GM19239 (cell line): ENCODE results near the gene HSPA1B.
A peak's percentile ranks its signal among the peaks of the same experiment; 100 is the strongest.
"Not testable (repeated sequence)": the region's sequence is repeated elsewhere in the genome, so short reads cannot be mapped to it uniquely, and the experiment has no call there.

Source experiments
- DNase-seq: peaks from one replicate; pipeline ENCODE4 v3.0.0; 2011; ENCODE audit warnings: low spot score; ENCODE audit not compliant: insufficient read length
- FAIRE-seq: peaks from 2 replicates; lab custom pipeline; 2011; peaks lifted over from hg19 to GRCh38; lab: Jason Lieb, UNC

Gene HSPA1B

GRCh38 chr6:31823592-31824196, 3.8 kb upstream of the HSPA1B start:
- not testable (repeated sequence) for FAIRE-seq, DNase-seq

DNA sequence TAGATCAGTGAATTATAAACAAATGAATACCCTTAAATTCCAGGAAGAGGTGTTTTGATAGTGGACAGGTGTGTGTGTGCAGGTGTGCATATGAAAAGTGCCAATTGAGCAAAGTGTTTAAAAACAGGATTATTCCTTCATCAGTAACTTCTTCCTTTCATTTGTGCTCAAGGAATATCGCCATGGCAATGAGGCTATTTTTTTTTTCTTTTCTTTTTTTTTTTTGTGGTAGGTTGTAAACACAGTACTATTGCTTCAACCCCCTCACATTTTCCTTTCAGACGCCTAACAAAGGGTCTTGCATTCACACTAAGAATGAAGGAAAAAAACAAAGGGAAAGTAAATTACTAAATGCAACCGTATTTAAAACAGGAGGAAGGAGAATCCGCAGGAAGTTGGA, 2.0 kb upstream of the HSPA1B start:
- DNase-seq (no peak), FAIRE-seq (no peak)

GRCh38 chr6:31826793-31827285, 699 bp upstream of the HSPA1B start:
- FAIRE-seq = no peak
- no peak for DNase-seq

DNA sequence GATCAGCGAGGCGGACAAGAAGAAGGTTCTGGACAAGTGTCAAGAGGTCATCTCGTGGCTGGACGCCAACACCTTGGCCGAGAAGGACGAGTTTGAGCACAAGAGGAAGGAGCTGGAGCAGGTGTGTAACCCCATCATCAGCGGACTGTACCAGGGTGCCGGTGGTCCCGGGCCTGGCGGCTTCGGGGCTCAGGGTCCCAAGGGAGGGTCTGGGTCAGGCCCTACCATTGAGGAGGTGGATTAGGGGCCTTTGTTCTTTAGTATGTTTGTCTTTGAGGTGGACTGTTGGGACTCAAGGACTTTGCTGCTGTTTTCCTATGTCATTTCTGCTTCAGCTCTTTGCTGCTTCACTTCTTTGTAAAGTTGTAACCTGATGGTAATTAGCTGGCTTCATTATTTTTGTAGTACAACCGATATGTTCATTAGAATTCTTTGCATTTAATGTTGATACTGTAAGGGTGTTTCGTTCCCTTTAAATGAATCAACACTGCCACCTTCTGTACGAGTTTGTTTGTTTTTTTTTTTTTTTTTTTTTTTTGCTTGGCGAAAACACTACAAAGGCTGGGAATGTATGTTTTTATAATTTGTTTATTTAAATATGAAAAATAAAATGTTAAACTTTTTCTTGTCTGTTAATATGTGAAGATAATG, 2.2 kb downstream of the HSPA1B start:
- no peak for FAIRE-seq
- DNase-seq = no peak

DNA sequence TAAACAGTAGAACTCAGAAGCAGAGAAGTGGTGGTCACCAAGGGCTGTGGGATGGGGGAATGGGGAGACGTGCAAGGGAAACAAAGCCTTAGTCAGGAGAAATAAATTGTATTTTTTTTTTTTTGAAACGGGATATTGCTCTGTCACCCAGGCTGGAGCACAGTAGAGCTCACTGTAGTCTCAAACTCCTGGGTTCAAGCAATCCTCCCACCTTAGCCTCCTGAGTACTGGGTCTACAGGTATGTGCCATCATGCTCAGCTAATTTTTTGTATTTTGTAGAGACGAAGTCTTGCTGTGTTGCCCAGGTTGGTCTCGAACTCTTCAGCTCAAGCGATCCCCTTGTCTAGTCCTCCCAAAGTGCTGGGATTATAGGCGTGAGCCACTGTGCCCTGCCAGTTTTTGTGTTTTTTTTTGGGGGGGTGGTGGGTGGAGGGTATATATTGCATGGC, 3.4 kb downstream of the HSPA1B start:
- DNase-seq = no peak
- no peak for FAIRE-seq

GRCh38 chr6:31831350-31832215, 4.0 kb downstream of the HSPA1B start:
- FAIRE-seq (no peak), DNase-seq (no peak)

DNA sequence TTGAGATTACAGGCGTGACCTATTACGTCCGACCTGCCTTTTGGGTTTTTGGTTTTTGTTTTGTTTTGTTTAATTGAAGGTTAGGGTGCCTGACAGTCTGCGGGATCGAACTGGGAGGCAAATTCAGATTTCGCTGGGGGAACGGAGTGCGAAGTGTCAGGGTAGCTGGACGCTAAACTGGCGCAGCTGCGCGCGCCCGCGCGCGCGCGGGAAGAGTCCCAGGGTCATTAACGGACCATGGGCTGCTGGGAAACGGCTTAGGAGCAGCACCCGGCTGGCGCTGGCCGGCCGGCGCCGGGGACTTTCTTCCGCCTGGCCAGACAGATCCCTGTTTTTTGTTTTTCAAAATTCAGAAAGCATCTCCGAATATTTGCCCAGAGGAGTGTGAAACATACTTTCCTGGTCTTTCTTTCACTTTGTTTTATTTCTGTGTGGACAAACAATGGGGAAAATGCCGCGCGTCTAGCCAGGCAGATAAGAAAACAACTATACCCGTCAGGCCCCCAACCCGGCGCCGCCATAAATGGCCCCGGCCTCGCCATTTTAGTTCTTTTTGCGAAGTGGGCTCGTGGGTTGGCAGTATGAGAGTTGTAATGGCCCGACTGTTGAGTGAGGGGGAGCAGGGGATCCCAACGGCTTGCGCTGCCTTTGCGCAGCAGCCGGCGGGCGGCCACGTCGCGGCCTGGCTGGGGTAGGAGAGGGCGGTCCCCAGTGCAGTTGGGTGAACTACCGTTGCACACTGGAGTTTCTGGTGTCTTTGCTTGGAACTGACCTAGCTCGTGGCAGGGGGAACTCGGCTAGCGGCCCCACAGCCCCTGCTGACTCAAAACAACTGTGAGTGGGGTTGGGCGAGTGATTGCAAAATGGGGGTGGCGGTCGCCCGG, 7.1 kb downstream of the HSPA1B start:
- peak; percentile 90 for FAIRE-seq
- DNase-seq = peak; percentile 66

DNA sequence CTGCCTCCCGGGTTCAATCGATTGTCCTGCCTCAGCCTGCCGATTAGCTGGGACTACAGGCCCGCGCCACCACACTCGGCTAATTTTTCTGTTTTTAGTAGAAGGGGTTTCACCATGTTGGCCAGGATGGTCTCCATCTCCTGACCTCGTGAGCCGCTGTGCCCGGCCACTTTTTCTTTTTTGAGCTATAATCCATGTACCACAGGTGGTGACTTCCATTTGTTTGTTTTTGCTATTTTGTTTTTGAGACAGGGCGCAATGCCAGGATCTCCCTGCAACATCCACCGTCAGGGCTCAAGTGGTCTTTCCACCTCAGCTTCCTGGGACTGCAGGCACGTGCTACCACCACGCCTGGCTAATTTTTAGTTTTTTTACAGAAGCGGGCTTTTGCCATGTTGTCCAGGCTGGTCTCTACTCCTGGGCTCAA, 8.5 kb downstream of the HSPA1B start:
- DNase-seq (no peak), FAIRE-seq (no peak)

GRCh38 chr6:31836474-31837368, 9.2 kb downstream of the HSPA1B start:
- FAIRE-seq (no peak), DNase-seq (no peak)

DNA sequence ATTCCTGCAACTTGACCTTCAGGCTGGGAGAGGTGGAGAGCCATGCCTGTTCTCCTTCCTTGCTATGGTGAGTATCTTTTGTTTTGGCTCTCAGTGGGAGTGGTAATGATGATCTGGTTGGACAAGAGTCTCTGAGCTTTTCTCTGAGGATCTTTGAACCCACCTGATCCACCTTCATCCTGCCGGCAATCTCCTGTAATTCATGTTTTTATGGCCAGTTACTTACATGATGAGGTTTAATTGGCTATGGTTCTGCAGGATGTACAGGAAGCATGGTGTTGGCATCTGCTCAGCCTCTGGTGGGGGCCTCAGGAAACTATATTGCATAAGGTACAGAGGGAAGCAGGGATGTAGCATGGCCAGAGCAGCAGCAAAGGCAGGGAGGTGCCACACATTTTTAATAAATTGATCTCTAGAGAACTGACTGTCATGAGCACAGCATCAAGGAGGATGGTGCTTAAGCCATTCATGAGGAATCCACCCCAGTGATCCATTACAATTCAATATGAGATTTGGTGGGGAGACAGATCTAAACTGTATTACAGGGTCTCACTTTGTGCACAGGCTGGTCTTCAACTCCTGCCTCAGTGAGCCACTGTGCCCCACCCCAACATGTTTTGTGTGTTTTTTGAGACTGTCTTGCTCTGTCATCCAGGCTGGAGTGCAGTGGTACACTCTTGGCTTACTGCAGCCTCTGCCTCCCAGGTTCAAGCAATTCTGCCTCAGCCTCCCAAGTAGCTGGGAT, 10.0 kb downstream of the HSPA1B start:
- FAIRE-seq (no peak), DNase-seq (no peak)

GRCh38 chr6:31838114-31838553, 10.6 kb downstream of the HSPA1B start:
- FAIRE-seq, DNase-seq: not testable (repeated sequence)

GRCh38 chr6:31838968-31839367, 11.4 kb downstream of the HSPA1B start:
- FAIRE-seq (no peak), DNase-seq (no peak)

DNA sequence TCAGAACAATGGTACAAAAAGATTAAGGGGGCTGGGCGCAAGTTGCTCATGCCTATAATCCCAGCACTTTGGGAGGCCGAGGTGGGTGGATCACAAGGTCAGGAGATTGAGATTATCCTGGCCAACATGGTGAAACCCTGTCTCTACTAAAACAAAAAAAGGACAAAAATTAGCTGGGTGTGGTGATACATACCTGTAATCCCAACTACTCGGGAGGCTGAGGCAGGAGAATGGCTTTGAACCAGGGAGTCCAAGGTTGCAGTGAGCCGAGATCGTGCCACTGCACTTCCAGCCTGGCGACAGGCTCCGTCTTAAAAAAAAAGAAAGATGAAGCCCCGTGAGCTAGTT, 12.2 kb downstream of the HSPA1B start:
- not testable (repeated sequence) for DNase-seq, FAIRE-seq

DNA sequence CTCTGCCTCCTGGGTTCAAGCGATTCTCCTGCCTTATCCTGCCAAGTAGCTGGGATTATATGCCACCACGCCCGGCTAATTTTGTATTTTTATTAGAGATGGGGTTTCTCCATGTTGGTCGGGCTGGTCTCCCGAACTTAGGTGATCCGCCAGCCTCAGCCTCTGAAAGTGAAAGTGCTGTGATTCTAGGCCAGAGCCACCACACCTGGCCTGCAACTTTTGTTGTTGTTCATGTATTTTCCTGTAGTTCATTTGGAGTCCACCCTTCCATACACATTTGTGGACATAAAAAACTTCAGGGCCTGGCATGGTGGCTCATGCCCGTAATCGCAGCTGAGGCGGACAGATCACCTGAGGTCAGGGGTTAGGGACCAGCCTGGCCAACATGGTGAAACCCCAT, 14.5 kb downstream of the HSPA1B start:
- FAIRE-seq (no peak), DNase-seq (no peak)

- DNase-seq (no peak), FAIRE-seq (no peak)
Measured at GRCh38 chr6:31844507-31844906, 17.0 kb downstream of the HSPA1B start.

- no peak for FAIRE-seq
- no peak for DNase-seq
Measured at GRCh38 chr6:31847276-31847978, 19.9 kb downstream of the HSPA1B start.

DNA sequence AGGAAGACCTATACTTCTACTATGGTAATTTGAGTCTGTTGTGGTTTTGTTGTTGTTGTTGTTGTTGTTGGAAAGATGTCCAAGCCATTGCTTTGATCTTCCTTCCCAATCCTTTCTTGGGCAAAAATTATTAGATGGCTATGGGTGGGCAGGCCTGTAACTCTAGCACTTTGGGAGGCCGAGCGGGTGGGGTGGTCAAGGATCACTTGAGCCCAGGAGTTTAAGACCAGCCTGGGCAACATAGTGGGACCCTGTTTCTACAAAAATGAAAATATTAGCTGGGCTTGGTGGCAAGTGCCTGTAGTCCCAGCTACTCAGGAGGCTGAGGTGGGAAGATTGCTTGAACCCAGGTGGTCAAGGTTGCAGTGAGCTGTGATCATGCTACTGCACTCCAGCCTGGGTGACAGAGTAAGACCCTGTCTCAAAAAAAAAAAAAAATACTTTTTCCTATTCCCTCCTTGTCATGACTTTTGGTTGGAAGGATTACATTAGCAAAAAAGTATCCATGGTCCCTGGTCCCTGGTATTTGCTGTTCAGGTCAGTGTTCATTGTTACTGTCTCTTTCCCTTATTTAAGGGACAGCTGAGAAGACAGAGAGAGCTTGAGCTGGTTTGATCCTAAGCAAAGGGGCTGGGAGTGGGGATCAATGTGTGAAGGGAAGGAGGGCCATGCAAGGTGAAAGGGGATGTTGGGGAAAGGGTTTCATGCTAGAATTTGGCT, 23.4 kb downstream of the HSPA1B start:
- no peak for DNase-seq
- FAIRE-seq = no peak
